Ecto neural progenitor cell (in vitro differentiated cells): ENCODE results near the gene APBA1.

Experiments
- DNase-seq: peaks from one replicate; pipeline ENCODE4 v3.0.0-alpha.2; 2018; ENCODE audit warnings: low spot score

The APBA1 gene

DNA sequence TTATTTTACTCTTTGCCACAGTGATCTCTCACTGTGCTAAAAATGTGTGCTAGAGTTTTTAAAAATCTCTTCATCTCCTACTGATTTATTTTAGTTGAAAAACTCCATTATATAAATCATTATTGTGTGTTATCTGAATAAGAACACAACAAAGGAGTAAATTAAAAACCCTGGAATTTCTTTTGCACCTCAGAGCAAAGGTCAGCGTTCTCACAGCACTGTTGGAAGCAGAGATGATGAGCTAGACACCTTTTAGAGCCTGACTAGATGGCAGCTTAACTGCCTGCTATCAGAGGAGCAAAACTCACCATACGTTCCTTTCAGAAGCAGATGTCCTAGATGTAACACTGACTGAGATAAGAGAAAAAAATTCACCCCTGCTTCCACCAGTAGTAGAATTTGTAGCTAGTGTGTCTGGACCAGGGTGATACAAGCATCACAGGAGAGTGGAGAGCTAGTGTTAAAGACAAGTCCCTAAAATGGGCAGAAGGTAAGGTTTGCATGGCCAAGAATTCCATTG lies 200.0 kb downstream of the APBA1 start:
- no peak for DNase-seq

DNA sequence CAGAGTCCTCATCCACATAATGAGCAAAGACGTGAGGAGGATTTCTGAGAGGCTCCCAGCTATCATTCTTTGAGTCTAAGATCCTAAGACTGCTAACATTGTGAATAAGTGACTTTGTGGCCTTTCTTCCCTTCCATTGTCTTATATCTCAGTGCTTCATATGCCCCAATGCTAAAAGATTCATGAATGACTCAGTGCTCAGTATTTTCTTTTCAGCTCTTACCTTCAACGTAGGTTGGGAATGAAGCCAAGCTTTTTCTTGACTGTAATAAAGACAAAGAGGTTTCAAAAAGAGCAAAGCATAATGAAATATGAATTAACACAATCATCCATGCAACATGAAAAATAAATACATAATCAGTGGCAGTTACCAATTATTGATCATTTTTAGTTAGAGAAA lies 200.7 kb downstream of the APBA1 start:
- DNase-seq = no peak

DNA sequence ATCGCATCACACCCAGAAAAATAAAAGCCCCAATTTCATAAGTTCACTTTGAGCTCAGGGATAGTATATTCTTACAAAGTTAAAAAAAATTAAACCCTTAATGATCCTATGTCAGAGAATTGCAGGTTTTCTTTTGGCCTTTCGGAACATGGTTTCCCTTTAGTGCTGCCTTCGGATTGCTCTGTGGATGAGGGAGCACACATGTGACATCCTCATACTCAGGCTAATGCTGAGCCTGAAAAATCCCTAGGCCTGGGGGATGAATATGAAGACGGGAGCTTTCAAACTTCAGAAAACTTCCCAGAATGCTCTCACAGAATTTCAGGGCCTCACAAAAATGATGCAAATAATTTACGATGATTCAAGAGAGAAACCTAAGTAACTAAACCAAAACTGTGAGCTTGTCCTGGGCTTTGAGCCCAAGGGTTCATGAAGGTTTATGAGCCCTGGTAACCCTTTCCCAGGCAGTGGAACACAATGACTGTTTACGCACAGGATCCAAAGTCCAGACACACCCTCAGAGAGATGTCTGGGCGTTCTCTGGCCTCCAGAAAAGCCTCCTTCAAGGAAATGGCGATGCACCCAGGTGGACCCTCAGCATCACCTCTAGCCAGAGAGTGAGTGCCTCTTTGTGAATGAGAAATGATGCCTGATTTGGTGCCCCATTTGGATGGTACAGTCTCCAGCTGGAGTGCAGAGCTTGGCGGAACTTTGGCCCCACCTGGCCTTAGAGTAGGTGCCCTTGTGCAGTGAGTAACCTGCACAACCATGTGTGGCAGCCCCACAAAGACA lies 201.8 kb downstream of the APBA1 start:
- DNase-seq = no peak

DNA sequence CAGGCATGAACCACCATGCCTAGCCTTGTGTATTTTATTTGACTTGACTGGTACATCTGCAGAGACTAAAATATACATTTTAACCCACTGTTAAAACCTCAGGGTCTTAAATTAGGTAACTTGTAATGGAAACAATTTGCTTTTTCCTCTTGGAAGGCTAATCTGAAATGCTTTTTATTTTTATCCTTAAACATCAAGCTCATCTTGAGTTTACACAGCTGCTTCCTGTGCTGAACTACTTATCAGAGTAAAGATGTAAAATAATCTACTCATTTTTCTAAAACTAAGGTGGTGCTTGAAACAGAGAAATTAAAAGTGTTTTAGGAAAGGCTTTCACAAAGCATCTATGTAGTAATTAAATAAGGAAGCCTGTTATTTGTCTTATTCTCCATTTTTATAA lies 203.0 kb downstream of the APBA1 start:
- DNase-seq = no peak

DNA sequence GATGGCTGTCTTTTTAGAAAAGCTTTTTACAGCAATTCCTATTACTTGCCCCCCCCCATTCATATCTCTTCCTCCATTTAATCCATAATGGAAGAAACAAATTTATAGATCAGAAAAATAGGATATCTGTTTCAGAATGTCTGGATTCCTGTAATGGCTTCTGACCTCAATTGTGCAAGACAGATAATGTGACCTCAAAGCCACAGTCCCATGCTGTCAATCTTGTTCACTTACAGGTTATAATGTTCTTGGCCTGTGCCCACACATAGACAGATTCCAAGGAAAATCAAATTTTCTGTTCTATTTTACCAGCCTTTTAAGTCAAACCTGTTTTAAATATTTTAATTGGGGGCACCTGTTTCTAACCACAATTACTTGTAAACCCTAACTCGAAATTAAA lies 203.8 kb downstream of the APBA1 start:
- DNase-seq = no peak

DNA sequence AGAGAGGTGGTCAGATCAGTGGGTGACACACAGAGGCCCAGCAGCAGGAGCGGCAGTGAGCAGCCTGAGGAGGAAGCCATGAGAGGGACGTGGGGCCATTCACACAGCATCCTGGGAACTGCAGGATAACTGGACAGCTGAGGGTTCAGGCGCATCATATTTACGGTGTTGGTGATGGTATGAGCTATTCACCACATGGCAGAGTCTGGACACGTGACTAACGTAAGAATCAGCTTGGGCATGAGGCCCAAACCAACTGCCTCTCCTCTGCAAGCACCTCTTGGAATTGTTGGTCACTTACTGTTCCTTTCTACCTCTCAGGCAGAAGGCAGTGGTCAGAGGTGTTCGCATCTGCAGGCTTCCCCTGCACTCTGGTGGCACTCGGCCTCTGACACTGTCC lies 206.0 kb downstream of the APBA1 start:
- DNase-seq = no peak

DNA sequence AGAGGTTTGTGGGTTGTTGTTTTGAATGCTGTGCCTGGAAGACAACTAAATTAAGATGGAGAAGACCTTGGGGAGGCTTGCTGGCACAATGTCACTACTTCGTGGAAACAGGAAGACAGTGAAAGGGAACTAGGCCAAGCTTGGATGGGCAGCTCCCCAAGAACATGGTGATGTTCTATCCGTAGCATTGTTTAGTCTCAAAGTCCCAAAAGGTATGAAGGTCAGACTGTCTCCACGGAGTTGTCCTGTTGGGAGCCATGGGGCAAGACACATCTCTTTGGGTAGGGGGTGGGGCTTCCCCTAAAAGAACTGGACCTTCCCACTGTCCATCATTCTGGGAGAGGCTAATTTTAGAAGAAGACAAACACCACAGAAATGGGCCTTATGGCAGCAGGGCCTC lies 206.7 kb downstream of the APBA1 start:
- no peak for DNase-seq

DNA sequence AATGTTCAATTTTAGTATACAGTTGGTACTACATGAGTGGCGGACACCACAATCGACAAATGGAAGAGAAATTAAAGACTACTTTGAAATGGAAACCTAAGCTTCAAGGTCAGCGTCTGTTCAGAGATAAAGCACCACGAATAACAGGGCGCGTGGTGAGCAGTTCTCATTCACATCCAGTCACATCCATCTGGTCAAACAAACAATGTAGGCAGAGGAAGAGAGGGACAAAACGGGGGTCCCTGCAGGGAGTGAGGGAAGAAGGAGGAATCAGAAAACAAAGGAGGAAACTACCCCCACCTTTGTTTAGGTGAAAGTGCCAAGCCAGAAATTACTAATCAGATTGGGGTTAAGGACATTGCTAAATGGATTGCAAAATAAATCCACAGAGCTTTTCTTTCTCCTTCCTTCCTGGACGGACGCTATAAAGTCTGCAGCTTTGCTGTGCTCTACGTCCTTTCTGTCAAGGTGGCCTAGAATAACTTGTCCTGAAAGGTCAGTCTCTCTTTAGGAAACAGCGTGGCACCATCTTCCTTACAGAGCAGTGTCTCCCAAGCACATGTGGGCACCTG lies 208.6 kb downstream of the APBA1 start:
- no peak for DNase-seq

DNA sequence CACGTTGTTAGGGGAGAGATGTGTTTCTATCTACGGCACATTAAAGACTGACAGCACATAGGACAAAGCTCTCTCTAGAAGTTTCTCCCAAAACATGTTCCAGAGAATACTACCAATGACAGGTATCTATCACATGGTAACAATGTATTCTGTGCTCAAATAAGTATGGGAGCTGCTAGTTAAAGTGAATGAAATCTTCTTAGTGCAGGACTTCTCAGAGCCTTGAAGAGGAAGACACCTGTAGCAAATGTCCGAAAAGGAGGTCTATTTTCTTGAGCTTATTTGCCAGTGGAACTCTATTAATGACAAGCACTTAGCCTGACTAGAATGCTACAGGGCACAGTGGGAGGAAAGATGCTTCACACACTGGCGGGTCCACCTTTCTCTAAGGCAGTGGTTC lies 209.8 kb downstream of the APBA1 start:
- no peak for DNase-seq

DNA sequence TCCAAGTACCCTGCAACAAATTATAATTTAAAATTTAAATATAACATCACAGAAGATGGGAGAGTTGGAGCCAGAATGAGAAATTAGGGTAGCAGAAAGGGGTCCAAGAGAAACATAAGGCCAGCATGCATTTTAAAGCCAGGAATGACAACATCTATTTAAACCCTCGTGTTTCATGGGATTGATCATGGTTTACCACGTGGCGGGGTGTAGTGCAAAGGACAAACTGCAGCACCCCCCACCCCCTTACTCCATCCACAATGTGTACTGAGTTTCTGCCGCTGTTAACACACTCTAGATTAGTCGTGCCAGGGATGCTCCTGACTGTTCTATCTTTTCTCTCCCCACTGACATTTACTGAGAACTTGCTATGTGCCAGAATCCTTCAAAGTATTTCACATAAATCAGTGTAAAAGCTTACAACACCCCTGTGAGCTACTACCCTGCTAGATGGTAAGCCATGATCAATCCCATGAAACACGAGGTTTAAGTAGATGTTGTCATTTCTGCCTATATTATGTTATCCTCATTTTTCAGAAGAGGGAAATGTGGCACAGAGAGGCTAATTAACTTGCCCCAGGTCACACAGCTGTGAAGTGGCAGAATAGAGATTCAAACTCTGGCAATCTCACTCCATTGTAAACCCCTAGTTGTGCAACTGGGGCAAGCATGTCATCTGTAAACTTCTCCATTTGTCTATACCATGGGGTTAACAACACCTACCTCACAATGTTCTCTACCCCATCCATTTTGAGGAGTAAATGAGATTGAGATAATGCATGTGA lies 210.9 kb downstream of the APBA1 start:
- no peak for DNase-seq

DNA sequence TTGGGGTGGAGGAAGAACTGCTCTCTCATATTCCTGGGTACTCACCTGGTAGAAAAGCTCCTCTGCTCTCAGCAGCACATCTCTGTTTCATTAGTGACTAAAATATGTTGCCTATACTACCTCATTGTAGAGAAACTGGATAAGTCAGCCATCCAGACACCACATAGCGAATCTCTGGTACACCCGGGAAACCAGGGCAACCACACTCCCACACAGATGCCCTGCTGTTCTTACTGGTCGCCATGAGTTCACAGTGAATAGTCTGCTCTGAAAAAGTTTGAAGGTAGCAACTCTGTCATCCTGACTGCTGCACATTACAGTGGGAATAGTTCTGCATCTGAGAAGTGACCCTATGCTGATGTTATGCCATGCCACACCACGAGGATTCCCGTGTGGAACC lies 212.2 kb downstream of the APBA1 start:
- DNase-seq = no peak

DNA sequence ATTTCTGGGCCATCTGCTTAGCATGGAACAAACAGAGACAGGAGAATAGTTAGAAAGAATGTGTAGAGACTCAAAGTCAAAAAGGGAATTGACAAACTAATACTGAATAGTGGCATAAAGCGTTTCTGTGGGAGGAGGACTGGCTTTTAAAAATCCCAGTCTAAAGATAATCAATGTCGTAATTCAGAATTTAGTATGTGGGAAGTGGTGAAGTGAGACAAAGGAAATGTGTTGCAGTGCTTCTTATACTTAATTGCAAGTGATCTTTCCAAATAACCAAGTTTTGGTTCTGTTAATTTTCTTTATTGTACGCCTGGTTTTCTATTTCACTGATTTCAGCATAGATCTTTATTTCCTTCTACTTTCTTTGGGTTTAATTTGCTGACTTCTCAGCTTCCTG lies 214.0 kb downstream of the APBA1 start:
- DNase-seq = no peak

DNA sequence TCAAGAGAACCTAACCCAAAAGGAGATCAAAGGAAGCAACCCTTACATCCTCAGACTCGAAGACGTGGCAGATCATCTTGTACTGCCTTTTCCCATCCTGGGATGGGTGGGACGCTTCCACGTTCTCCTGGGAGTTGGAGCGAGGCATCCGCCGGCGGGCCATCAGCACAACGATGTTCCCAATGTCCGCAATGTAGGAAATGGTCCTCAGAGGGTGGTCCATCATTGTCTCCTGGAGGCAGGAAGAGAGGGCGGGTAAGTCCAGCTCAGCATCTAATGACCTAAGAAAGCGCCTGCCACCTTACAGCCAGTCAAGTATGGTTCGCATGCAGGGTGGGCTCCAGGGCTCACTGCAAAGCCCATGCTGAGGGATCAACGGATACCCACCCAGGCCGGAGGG lies 216.0 kb downstream of the APBA1 start:
- DNase-seq = no peak

DNA sequence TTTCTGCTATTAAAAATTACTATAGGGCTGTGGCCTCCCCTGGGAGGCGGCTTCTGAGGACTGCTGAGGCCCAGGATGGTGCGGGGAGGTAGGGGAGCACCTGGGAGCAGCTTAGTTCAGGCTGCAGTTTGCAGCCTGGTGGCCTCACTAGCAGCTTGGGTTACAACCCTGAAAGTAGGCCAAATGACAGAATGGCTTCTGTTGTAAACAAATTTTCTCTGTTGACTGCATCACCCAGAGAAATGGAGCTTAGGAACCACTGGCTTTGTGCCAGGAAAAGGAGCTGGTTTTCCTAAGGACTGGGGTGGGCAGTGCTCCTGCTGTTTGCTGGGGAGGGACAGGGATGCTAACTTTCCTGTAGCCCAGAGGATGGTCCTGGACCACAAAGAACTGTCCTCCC lies 216.9 kb downstream of the APBA1 start:
- DNase-seq = no peak

DNA sequence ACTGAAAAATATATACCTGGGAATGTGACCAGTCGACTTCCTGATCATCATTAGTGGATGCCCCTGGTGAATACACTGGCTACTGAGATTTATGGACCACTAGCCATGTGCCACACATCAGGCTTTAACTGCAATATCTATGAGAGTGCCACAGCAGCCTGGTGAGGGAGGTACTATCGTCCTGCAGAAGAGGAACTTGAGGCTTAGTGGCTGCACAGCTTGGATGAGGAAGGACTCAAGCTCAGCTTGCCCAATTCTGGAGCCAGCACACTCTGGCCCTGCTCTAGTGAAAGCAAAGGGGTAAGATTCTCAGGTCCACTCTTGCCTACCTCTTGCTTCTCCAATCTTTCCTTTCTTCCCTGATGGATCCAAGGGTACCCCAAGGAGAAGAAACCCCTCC lies 217.8 kb downstream of the APBA1 start:
- no peak for DNase-seq

DNA sequence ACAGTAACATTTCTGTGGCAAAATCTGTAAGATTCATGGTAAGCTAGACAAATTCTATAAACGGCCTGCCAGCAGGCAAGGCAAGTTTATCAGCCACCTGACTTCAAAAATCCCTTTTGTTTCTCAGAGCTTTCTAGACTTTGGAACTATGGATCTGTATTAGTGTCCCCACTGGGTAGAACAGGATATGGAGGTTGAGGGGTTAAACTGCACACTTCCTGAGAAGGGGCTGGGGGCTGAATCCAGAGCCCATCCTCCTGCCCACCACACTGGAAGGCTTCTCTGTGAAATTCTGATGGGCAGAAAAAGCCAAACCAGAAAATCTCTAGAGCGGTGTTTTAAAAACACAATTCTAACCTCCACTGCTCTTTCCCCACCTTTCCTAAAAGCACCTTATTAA lies 218.4 kb downstream of the APBA1 start:
- no peak for DNase-seq

DNA sequence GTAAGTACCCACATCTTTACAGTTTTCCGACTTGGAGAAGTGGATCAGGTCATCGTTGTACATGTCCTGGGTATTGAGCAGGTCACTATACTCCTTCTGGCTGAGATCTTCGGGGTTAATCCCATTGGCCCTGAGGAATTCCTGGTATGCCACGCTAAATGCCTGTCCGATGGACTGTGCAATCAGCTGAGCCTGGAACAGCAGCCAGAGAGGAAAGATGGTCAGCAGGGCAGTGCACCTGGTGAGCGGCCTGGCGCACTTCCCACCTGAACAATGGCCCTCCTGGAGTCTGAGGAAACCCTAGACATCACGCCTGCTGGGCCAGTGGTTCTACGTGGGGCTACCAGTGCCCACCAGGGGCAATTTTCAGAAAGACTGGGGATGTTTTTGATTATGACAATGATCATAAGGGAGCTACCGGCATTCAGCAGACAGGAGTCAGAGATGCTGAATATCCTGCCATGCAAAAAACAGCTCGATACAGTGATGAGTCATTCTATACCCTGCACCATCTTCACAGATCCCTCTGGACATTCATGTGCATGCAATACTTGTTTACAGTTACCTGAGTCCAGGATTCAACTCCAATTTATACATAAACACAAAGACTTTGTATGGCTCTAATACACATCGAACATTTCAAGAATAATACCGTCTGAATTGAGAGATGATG lies 219.9 kb downstream of the APBA1 start:
- peak; percentile 62 for DNase-seq

DNA sequence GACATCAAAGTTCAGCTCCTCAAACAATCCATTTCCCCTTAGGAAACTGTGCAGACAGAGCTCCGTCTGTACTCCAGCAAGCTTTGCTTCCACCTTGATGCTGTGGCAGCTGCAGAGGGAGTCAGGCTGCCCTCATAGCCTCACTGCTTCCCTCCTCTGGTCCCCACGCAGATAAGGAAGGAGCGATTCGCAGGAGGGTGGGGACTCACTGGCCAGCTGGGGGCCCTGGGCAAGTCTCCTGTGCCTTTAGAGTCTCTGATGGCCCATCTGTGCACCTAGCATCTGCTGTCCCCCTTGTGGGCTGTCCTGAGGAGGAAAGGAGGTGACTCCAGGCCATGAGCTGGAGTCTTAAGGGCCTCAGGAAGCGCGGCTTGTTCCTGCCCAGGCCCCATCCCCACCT lies 225.7 kb downstream of the APBA1 start:
- DNase-seq = no peak

DNA sequence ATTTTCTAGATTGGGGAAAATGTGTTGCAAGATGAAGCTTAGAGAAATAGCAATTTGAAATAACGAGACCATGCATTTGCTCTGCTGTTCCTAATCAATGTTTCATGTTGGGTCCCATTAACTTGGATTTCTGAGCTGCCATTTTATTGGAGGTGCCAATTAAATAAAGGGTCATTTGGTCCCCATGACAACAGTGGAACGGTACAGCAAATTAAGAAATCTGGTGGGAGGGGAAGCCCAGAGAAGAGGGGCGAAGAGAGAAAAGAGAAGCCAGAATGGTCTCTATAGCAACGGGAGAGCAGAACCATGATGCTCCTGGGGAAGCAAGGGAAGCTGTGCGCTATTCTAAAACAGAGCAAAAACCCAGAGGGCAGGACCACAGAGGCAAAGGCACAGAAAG lies 226.9 kb downstream of the APBA1 start:
- DNase-seq = no peak

DNA sequence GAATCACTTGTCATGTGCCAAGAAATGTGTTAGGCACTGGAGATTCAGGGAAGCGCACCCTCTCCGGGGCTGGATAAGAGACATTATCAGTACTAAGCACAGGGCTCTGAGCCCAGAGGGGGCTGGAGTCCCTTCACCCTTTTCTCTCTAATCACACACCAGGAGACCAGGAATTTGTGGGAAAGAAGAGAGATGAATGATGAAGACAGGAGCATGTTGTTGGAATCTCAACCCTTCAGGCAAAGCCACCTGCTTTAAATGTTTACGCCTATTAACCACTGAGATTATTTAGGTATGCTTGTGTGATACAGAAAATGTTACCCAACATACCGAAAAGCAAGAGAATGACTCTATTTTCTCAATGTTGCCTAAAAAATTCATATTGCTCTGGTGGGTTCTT lies 227.4 kb downstream of the APBA1 start:
- DNase-seq = no peak

DNA sequence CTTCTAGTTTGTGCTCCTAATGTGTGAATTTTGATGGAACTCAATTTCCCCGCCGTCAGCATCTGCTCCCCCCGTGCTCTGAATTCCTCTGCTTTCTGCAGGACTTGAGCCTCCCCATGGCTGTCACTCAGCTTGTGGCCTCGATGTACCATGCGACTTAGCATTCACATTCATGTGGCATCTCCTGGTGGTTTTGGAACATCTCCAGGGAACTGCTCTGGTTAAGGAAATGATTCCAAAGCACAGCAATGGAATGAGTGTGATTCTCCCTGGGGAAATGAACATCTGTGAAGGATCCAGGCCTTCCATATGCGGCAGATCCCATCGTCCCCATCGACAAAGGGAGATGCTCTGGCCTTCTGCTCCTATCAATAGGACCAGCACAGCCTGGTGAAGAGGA lies 228.2 kb downstream of the APBA1 start:
- DNase-seq = no peak

DNA sequence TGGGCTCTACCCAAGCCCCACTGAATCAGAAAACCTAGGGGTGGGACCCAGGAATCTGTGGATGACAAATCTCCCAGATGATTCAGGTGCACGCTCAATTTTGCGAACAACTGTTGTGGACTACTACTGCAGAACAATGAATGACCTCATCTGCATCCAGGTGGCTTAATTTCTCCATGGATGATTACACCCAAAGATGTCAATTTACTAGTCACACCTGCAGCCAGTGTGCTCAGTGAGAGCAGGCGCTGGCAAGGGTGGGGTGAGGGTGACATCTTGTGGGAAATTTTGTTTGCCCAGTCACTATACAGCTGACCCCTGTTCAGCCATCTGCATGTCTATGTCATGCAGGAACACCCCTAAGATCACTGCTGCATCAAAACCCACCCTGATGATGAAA lies 229.0 kb downstream of the APBA1 start:
- DNase-seq = no peak

DNA sequence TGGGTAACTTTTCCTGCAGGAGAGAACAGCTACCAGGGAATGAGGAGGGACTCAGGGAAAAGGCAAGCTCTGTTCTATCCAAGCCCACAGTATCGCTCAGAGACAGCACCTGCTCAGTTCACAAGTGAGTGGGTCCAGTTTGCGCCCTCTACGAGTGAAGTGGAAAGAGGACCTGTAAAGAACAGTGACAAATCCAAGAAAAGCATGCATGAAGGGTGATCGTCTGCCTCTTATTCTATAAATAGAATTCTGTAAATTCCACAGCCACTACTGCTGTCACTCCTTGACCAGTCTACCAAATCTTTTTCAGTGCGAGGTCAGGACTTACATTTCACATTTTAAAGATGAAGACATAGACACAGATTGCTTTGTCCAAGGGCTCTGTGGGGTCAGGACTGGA lies 229.7 kb downstream of the APBA1 start:
- no peak for DNase-seq
